Common myeloid progenitor, CD34-positive (primary cell): Measurements from ENCODE around the gene B4GALNT4.
"Not testable (repeated sequence)": the region's sequence is repeated elsewhere in the genome, so short reads cannot be mapped to it uniquely, and the experiment has no call there.

Experiments
- CTCF ChIA-PET: fragments of 350-600 bp; sonication (Branson Sonifier 250); formaldehyde crosslinking; loops from one replicate; lab custom pipeline; 2021; ENCODE audit warnings: antibody characterized with exemption; lab: Charles Lee
- POLR2A ChIA-PET: fragments of 350-600 bp; sonication (Branson Sonifier 250); formaldehyde crosslinking; loops from one replicate; lab custom pipeline; 2021; ENCODE audit warnings: antibody characterized with exemption; lab: Charles Lee
- DNase-seq, 3 donors: peaks; one replicate each; pipeline versions ENCODE4 v3.0.0 to v3.0.0-alpha.2; 2013
- H3K27ac ChIP-seq, 2 experiments: 1 replicate in 1 of 2; 2 replicates in 1 of 2; pipeline ENCODE4 v1.7.0; 2013; ENCODE audit warnings: inconsistent platforms in 2 of 2, low read length in 2 of 2, mild to moderate bottlenecking in 2 of 2, low read depth in 1 of 2, moderate library complexity in 1 of 2; ENCODE audit not compliant: severe bottlenecking in 2 of 2, insufficient read depth in 1 of 2, poor library complexity in 1 of 2
- H3K27me3 ChIP-seq, 5 experiments: replicated peaks in 2 of 5; 1 replicate in 3 of 5; 2 replicates in 2 of 5; pipeline versions ENCODE4 v1.6.1 to v1.7.0; 2013; ENCODE audit warnings: low read length in 4 of 5, mild to moderate bottlenecking in 2 of 5, moderate library complexity in 2 of 5, inconsistent platforms in 1 of 5; ENCODE audit not compliant: insufficient read depth in 5 of 5, control insufficient read depth in 4 of 5
- H3K36me3 ChIP-seq, 4 experiments: 1 replicate in 2 of 4; 2 replicates in 2 of 4; pipeline versions ENCODE4 v1.6.1 to v1.7.0; 2013; ENCODE audit warnings: low read length in 3 of 4, control low read depth in 1 of 4, mild to moderate bottlenecking in 1 of 4; ENCODE audit not compliant: control insufficient read depth in 4 of 4, insufficient read depth in 4 of 4
- H3K4me1 ChIP-seq, 4 experiments: 1 replicate in 3 of 4; 2 replicates in 1 of 4; pipeline versions ENCODE4 v1.6.1 to v1.7.1; 2013; ENCODE audit warnings: low read length in 3 of 4, mild to moderate bottlenecking in 3 of 4, control low read depth in 1 of 4, inconsistent platforms in 1 of 4, moderate library complexity in 1 of 4; ENCODE audit not compliant: control insufficient read depth in 4 of 4, insufficient read depth in 4 of 4; ENCODE audit errors: control extremely low read depth in 1 of 4
- H3K4me3 ChIP-seq, 7 experiments: 1 replicate in 4 of 7; 2 replicates in 3 of 7; pipeline versions ENCODE4 v1.5.1 to v1.7.0; 2013; ENCODE audit warnings: mild to moderate bottlenecking in 7 of 7, low read length in 6 of 7, moderate library complexity in 6 of 7, inconsistent platforms in 2 of 7, low read depth in 2 of 7, control low read depth in 1 of 7; ENCODE audit not compliant: insufficient read depth in 4 of 7, control insufficient read depth in 1 of 7; ENCODE audit errors: extremely low read depth in 1 of 7
- H3K9me3 ChIP-seq, 5 experiments: 1 replicate in 4 of 5; 2 replicates in 1 of 5; pipeline versions ENCODE4 v1.6.1 to v1.7.1; 2013; ENCODE audit warnings: low read length in 4 of 5, mild to moderate bottlenecking in 2 of 5, inconsistent platforms in 1 of 5, low read depth in 1 of 5, moderate library complexity in 1 of 5; ENCODE audit not compliant: control insufficient read depth in 4 of 5, insufficient read depth in 2 of 5; ENCODE audit errors: control extremely low read depth in 1 of 5
- WGBS: methylation state at CpG from one replicate; pipeline ENCODE4 v1.1.5; 2013; ENCODE audit not compliant: insufficient coverage; 5-methylcytosine and 5-hydroxymethylcytosine counted together

B4GALNT4 gene

GRCh38 chr11:424766-425165, 55.5 kb downstream of the B4GALNT4 start:
- POLR2A ChIA-PET, H3K36me3 ChIP-seq, H3K27me3 ChIP-seq, DNase-seq, H3K9me3 ChIP-seq, H3K4me1 ChIP-seq, H3K27ac ChIP-seq, H3K4me3 ChIP-seq: not testable (repeated sequence)
- CTCF ChIA-PET, result interaction anchor here (1.5 kb wide), 1 partner anchor 10 kb away, joined by 4 read pairs; the partner anchor contains the start of gene SIGIRR
- WGBS, result 63% methylated on average over 13 of the region's 45 CpGs

- ChIA-PET CTCF (interaction anchor here (1.5 kb wide), 1 partner anchor 11 kb away, joined by 4 read pairs; the partner anchor contains the start of gene SIGIRR), POLR2A (no interaction called here)
- no peak for DNase-seq
- Histone ChIP-seq H3K27me3 (peaks cover 0 to 3% (median 2%) of the 10 kb centered on the region in 5 experiments), H3K36me3 (no peaks in the 10 kb centered on the region), H3K4me3 (no peak overlapping the region), H3K4me1 (no peaks in the 10 kb centered on the region), H3K9me3 (peaks cover 0 to 2% (median 0%) of the 10 kb centered on the region in 5 experiments), H3K27ac (no peak overlapping the region)
- 60% methylated on average over 2 of the region's 4 CpGs for WGBS
Measured at GRCh38 chr11:425301-425700, 56.0 kb downstream of the B4GALNT4 start.

GRCh38 chr11:426851-427250, 57.6 kb downstream of the B4GALNT4 start:
- ChIA-PET POLR2A (no interaction called here), CTCF (interaction anchor here (1.1 to 1.2 kb wide), 2 partner anchors 15 to 21 kb away, joined by 3 to 4 read pairs; partner anchors contain the start of gene ANO9)
- H3K4me3 ChIP-seq, result no peak overlapping the region
- H3K36me3 ChIP-seq, result no peaks in the 10 kb centered on the region
- H3K27ac ChIP-seq, result no peak overlapping the region
- H3K27me3 ChIP-seq, result peaks cover 0 to 3% (median 2%) of the 10 kb centered on the region in 5 experiments
- WGBS, result 100% methylated on average over 6 of the region's 8 CpGs
- DNase-seq, result no peak
- peaks cover 0 to 2% (median 0%) of the 10 kb centered on the region in 5 experiments for H3K9me3 ChIP-seq
- H3K4me1 ChIP-seq, result no peaks in the 10 kb centered on the region

- Histone ChIP-seq H3K27me3 (peaks cover 0 to 3% (median 2%) of the 10 kb centered on the region in 5 experiments), H3K27ac (no peak overlapping the region), H3K4me3 (no peak overlapping the region), H3K9me3 (peaks cover 0 to 2% (median 0%) of the 10 kb centered on the region in 5 experiments), H3K36me3 (no peaks in the 10 kb centered on the region), H3K4me1 (no peaks in the 10 kb centered on the region)
- DNase-seq, result no peak
- WGBS, result 94% methylated on average over 24 of the region's 24 CpGs
- CTCF ChIA-PET, result interaction anchor here (1.5 kb wide), 1 partner anchor 22 kb away, joined by 3 read pairs; the partner anchor contains the start of gene PTDSS2
- POLR2A ChIA-PET, result no interaction called here
Measured at GRCh38 chr11:428295-428694, 59.0 kb downstream of the B4GALNT4 start.

GRCh38 chr11:429391-429790, 60.1 kb downstream of the B4GALNT4 start:
- H3K27me3 ChIP-seq, result peaks cover 0 to 3% (median 0%) of the 10 kb centered on the region in 5 experiments
- no peak overlapping the region for H3K4me3 ChIP-seq
- H3K27ac ChIP-seq, result no peak overlapping the region
- peaks cover 0 to 2% (median 0%) of the 10 kb centered on the region in 5 experiments for H3K9me3 ChIP-seq
- H3K4me1 ChIP-seq, result no peaks in the 10 kb centered on the region
- H3K36me3 ChIP-seq, result no peaks in the 10 kb centered on the region
- no peak for DNase-seq
- POLR2A ChIA-PET, result no interaction called here
- 94% methylated on average over 25 of the region's 27 CpGs for WGBS
- CTCF ChIA-PET, result interaction anchor here (1.5 kb wide), 1 partner anchor 20 kb away, joined by 3 read pairs; the partner anchor contains the start of gene PTDSS2

GRCh38 chr11:429931-430456, 60.7 kb downstream of the B4GALNT4 start:
- Histone ChIP-seq H3K27me3 (peaks cover 0 to 3% (median 0%) of the 10 kb centered on the region in 5 experiments), H3K4me3 (no peak overlapping the region), H3K36me3 (no peaks in the 10 kb centered on the region), H3K9me3 (peaks cover 0 to 2% (median 0%) of the 10 kb centered on the region in 5 experiments), H3K4me1 (no peaks in the 10 kb centered on the region), H3K27ac (no peak overlapping the region)
- no peak for DNase-seq
- WGBS, result 87% methylated on average over 14 of the region's 25 CpGs
- ChIA-PET POLR2A (no interaction called here), CTCF (no interaction called here)
